ENCODE measurements around the gene NOD2. TPM values are rescaled to one million over a fixed set of nuclear protein-coding genes. Genes with fewer than 3 reads are reported as not detected.

Gene NOD2
- total RNA-seq, 1 experiment from 2014 or later: 0.70 TPM

DNA sequence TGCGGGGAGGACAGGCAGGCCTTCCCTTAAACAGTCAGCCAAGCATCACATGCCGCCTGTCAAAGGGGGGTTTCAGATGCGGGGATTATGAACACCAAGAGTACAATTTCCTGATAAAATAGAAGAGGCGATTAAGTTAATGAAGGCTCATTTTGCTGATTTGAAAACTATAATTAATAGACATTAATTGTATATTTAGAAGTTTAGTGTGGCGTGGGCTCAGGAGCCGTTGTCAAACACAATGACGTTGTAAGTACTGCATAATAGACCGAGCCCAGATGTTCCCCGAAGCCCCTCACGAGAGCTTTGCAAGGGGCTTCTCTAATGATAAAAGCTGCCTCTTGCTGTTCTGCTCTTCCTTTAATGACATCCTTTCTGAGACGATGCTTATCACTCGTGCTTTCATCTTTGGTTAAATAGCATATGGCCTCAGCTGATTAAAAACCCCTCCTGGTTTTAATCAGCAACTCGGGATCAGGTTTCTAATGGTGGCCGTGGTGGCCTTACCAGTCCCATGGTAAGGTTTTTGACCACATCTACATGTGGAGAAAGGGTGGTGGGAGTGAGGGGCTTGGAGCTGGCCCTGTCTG is 40.5 kb upstream of the NOD2 start:
- POLR2A ChIA-PET (ENCODE audit: unreplicated experiment): no interaction called here
- Histone ChIP-seq H3K9me3 (ENCODE audit: insufficient read depth, low read depth) (no peaks in the 10 kb centered on the region), H3K4me2 (no peak overlapping the region), H2AFZ (no peak overlapping the region), H3F3A (ENCODE audit: insufficient read depth, low read depth) (no peaks in the 10 kb centered on the region), H3K27ac (no peak overlapping the region), H3K36me3 (ENCODE audit: low read depth) (no peaks in the 10 kb centered on the region), H3K4me1 (replicated peaks; ENCODE audit: insufficient read depth) (no peaks in the 10 kb centered on the region), H3K27me3 (ENCODE audit: insufficient read depth, low read depth) (no peaks in the 10 kb centered on the region; the same call in 1 of the 2 replicates), H4K20me1 (ENCODE audit: insufficient read depth) (no peaks in the 10 kb centered on the region), H3K4me3 (no peak overlapping the region), H3K79me2 (ENCODE audit: low read depth) (no peaks in the 10 kb centered on the region), H3K9me2 (ENCODE audit: insufficient read depth) (no peaks in the 10 kb centered on the region)
- no TSS peak for BruUV-seq (replicated peaks)
- CTCF ChIA-PET: no interaction called here
- TF ChIP-seq, protein P1, sequence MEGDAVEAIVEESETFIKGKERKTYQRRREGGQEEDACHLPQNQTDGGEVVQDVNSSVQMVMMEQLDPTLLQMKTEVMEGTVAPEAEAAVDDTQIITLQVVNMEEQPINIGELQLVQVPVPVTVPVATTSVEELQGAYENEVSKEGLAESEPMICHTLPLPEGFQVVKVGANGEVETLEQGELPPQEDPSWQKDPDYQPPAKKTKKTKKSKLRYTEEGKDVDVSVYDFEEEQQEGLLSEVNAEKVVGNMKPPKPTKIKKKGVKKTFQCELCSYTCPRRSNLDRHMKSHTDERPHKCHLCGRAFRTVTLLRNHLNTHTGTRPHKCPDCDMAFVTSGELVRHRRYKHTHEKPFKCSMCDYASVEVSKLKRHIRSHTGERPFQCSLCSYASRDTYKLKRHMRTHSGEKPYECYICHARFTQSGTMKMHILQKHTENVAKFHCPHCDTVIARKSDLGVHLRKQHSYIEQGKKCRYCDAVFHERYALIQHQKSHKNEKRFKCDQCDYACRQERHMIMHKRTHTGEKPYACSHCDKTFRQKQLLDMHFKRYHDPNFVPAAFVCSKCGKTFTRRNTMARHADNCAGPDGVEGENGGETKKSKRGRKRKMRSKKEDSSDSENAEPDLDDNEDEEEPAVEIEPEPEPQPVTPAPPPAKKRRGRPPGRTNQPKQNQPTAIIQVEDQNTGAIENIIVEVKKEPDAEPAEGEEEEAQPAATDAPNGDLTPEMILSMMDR (conservative IDR thresholded peaks at IDR 0.05): no peak
- TF ChIP-seq EZH2 (IDR thresholded peaks at IDR 0.05; ENCODE audit: low read depth): no peak
- no peak for DNase-seq
- intact Hi-C loops (cut with micrococcal nuclease; ENCODE audit: unreplicated experiment): no loop called here

GRCh38 chr16:50653633-50654519 is 39.5 kb upstream of the NOD2 start:
- no peak overlapping the region for H3K27ac ChIP-seq
- H3K9me3 ChIP-seq (ENCODE audit: insufficient read depth, low read depth): no peaks in the 10 kb centered on the region
- DNase-seq: no peak
- no peaks in the 10 kb centered on the region for H3K36me3 ChIP-seq (ENCODE audit: low read depth)
- no peaks in the 10 kb centered on the region for H3K27me3 ChIP-seq (ENCODE audit: insufficient read depth, low read depth)
- intact Hi-C loops (cut with micrococcal nuclease; ENCODE audit: unreplicated experiment): no loop called here
- no peaks in the 10 kb centered on the region for H3K79me2 ChIP-seq (ENCODE audit: low read depth)
- H3K4me1 ChIP-seq (replicated peaks; ENCODE audit: insufficient read depth): no peaks in the 10 kb centered on the region
- H4K20me1 ChIP-seq (ENCODE audit: insufficient read depth): no peaks in the 10 kb centered on the region
- ChIA-PET CTCF (no interaction called here), POLR2A (ENCODE audit: unreplicated experiment) (interaction anchor here (0.6 kb wide), 1 partner anchor 331 kb away, joined by 9 read pairs; no protein-coding TSS in a partner anchor)
- H3F3A ChIP-seq (ENCODE audit: insufficient read depth, low read depth): no peaks in the 10 kb centered on the region
- BruUV-seq (replicated peaks): no TSS peak
- H3K4me3 ChIP-seq: no peak overlapping the region
- no peaks in the 10 kb centered on the region for H3K9me2 ChIP-seq (ENCODE audit: insufficient read depth)
- no peak overlapping the region for H2AFZ ChIP-seq
- TF ChIP-seq, protein P1 (conservative IDR thresholded peaks at IDR 0.05): no peak
- TF ChIP-seq EZH2 (IDR thresholded peaks at IDR 0.05; ENCODE audit: low read depth): no peak
- no peak overlapping the region for H3K4me2 ChIP-seq

DNA sequence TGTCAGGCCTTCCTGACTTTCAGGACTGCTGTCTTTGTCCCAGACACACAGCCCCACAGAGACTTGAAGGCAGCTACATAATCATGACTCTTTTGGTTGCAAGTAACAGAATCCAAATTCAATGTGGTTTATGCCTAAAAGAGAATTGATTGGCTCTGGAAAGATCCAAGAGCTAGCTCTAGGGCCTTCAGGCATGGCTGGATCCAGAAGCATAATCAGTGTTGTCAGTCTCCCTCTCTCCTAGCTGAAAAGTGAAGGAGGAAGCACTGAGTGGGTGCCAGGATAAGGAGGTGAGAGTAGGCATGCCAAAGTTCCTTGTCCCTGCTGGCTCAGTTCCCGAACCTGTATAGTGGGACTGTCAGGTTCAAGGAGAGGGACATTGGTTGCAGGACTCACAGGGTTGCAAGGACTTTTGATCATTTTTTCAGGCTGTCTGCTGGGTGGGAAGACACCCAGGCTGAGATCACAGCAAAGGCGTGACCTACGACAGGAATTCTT is 37.8 kb upstream of the NOD2 start:
- DNase-seq: no peak
- Histone ChIP-seq H3K79me2 (ENCODE audit: low read depth) (no peaks in the 10 kb centered on the region), H4K20me1 (ENCODE audit: insufficient read depth) (no peaks in the 10 kb centered on the region), H3K4me1 (replicated peaks; ENCODE audit: insufficient read depth) (no peaks in the 10 kb centered on the region), H3K36me3 (ENCODE audit: low read depth) (no peaks in the 10 kb centered on the region), H2AFZ (no peak overlapping the region), H3K9me3 (ENCODE audit: insufficient read depth, low read depth) (no peaks in the 10 kb centered on the region), H3K27ac (no peak overlapping the region), H3K4me3 (no peak overlapping the region), H3F3A (ENCODE audit: insufficient read depth, low read depth) (no peaks in the 10 kb centered on the region), H3K4me2 (no peak overlapping the region), H3K9me2 (ENCODE audit: insufficient read depth) (no peaks in the 10 kb centered on the region), H3K27me3 (ENCODE audit: insufficient read depth, low read depth) (no peaks in the 10 kb centered on the region)
- CTCF ChIA-PET: no interaction called here
- intact Hi-C loops (cut with micrococcal nuclease; ENCODE audit: unreplicated experiment): no loop called here
- TF ChIP-seq, protein P1 (conservative IDR thresholded peaks at IDR 0.05): no peak
- TF ChIP-seq EZH2 (IDR thresholded peaks at IDR 0.05; ENCODE audit: low read depth): no peak
- POLR2A ChIA-PET (ENCODE audit: unreplicated experiment): no interaction called here
- no TSS peak for BruUV-seq (replicated peaks)
